ENCODE measurements around the gene RPS6KA4. TPM values are rescaled to one million over a fixed set of nuclear protein-coding genes. Genes with fewer than 3 reads are reported as not detected.

Gene RPS6KA4
- polyA plus RNA-seq, 1 donor (not counting 4 experiments of a cell fraction or from before 2014, with no cell fraction given), result 52.4 TPM

DNA sequence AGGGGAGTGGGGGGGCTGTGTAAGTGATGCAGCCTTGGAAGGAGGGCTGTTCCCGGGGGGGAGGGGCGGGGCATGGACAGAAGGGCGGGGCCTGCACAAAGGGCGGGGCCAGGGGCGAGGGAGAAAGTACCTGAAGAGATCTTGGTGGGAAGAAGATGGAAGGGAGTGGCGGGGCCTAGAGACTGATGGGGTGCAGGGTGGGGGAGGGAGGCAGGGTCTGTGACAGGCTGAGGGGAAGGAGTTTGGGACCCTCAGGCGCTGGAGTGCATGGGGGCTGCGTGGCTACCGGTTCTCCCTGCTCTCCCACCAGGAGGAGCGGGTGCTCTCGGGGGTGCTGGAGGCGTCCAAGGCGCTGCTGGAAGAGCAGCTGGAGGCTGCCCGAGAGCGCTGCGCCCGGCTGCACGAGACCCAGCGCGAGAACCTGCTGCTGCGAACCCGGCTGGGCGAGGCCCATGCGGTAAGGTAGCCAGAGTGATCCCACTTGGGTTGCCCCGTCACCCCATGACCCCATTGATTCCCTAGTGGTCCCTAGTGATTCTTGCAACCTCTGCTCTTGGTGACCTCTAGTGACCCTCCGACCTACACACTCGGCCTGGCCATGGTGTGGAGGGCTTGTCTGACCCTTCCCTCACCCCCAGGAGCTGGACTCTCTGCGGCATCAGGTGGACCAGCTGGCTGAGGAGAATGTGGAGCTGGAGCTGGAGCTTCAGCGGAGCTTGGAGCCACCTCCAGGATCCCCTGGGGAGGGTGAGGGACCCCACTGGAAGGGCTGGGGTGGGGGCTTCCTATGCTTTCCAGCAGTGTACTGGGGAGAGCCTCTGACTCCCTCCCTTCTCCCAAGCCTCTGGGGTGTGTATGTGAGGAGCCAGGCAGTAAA is 15.9 kb upstream of the RPS6KA4 start:
- Histone ChIP-seq H3K79me2 (ENCODE audit: control insufficient read depth, insufficient read depth, low read length) (no peaks in the 10 kb centered on the region), H3K4me3 (ENCODE audit: control insufficient read depth in 2 of 3, extremely low read depth in 1 of 3, insufficient read depth in 2 of 3, low read depth in 1 of 3, low read length in 3 of 3) (peak overlapping the region in 1 of 3 experiments; percentile 34)
- FAIRE-seq, result no peak

DNA sequence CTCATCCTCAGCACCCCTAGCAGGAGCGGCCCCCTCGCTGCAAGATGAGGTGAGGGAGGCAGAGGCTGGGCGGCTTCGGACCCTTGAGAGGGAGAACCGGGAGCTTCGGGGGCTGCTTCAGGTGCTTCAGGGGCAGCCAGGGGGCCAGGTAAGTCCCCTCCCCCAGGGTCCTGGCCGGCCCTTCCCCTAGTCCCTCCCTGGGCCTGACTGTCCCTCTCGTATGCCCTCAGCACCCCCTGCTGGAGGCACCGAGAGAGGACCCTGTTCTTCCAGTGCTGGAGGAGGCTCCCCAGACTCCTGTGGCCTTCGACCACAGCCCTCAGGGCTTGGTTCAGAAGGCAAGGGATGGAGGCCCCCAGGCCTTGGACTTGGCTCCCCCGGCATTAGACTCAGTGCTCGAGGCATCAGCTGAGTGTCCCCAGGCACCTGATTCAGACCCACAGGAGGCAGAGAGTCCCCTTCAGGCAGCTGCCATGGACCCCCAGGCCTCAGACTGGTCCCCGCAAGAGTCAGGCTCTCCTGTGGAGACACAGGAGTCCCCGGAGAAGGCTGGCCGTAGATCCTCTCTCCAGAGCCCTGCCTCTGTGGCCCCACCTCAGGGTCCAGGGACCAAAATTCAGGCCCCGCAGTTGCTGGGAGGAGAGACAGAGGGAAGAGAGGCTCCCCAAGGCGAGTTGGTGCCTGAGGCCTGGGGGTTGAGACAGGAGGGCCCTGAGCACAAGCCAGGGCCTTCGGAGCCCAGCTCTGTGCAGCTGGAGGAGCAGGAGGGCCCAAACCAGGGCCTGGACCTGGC is 15.0 kb upstream of the RPS6KA4 start:
- FAIRE-seq (no peak), DNase-seq (ENCODE audit: low read depth, low spot score) (no peak)
- Histone ChIP-seq H3K9me3 (ENCODE audit: control insufficient read depth, low read depth, low read length) (no peaks in the 10 kb centered on the region), H3K9me1 (ENCODE audit: control insufficient read depth, extremely low read depth, insufficient read depth, low read length) (no peaks in the 10 kb centered on the region), H3K27ac (ENCODE audit: control insufficient read depth, insufficient read depth, low read length) (no peak overlapping the region), H3K4me2 (ENCODE audit: control insufficient read depth, extremely low read depth, insufficient read depth, low read depth, low read length) (no peak overlapping the region), H3K79me2 (ENCODE audit: control insufficient read depth, insufficient read depth, low read length) (no peaks in the 10 kb centered on the region), H3K36me3 (ENCODE audit: control insufficient read depth in 2 of 2, extremely low read depth in 1 of 2, insufficient read depth in 2 of 2, low read length in 2 of 2) (no peaks in the 10 kb centered on the region), H3K4me1 (ENCODE audit: control insufficient read depth, extremely low read depth, insufficient read depth, low read length) (peaks cover 30% of the 10 kb centered on the region), H3K9ac (ENCODE audit: control insufficient read depth, extremely low read depth, insufficient read depth, low read length) (no peak overlapping the region), H2AFZ (ENCODE audit: control insufficient read depth, low read length) (no peak overlapping the region), H4K20me1 (ENCODE audit: control insufficient read depth, extremely low read depth, insufficient read depth, low read length) (no peaks in the 10 kb centered on the region), H3K27me3 (ENCODE audit: control insufficient read depth, extremely low read depth, insufficient read depth, low read length) (no peaks in the 10 kb centered on the region), H3K4me3 (ENCODE audit: control insufficient read depth in 2 of 3, extremely low read depth in 1 of 3, insufficient read depth in 2 of 3, low read depth in 1 of 3, low read length in 3 of 3) (no peak overlapping the region)
- dilution Hi-C loops (cut with MboI; ENCODE audit: extremely low pct_ligation_motif_present, low sequenced_read_pairs), result no loop called here
- TF ChIP-seq CTCF (optimal IDR thresholded peaks at IDR 0.05 in 1 of 3, IDR thresholded peaks at IDR 0.05 in 1 of 3, conservative IDR thresholded peaks at IDR 0.05 in 1 of 3; ENCODE audit: extremely low read depth in 1 of 3, insufficient read depth in 2 of 3, low read length in 3 of 3) (peak; percentile 35 to 74 (median 63)), EZH2 (IDR thresholded peaks at IDR 0.05; ENCODE audit: low read length) (no peak)

More for the DNA sequence above, 15.9 kb upstream of the RPS6KA4 start:
- dilution Hi-C loops (cut with MboI; ENCODE audit: extremely low pct_ligation_motif_present, low sequenced_read_pairs), result no loop called here
- Histone ChIP-seq H4K20me1 (ENCODE audit: control insufficient read depth, extremely low read depth, insufficient read depth, low read length) (no peaks in the 10 kb centered on the region), H3K9ac (ENCODE audit: control insufficient read depth, extremely low read depth, insufficient read depth, low read length) (no peak overlapping the region), H2AFZ (ENCODE audit: control insufficient read depth, low read length) (peak overlapping the region; percentile 26), H3K4me2 (ENCODE audit: control insufficient read depth, extremely low read depth, insufficient read depth, low read depth, low read length) (peak overlapping the region; percentile 39), H3K27me3 (ENCODE audit: control insufficient read depth, extremely low read depth, insufficient read depth, low read length) (no peaks in the 10 kb centered on the region), H3K36me3 (ENCODE audit: control insufficient read depth in 2 of 2, extremely low read depth in 1 of 2, insufficient read depth in 2 of 2, low read length in 2 of 2) (no peaks in the 10 kb centered on the region), H3K9me3 (ENCODE audit: control insufficient read depth, low read depth, low read length) (no peaks in the 10 kb centered on the region), H3K27ac (ENCODE audit: control insufficient read depth, insufficient read depth, low read length) (no peak overlapping the region), H3K4me1 (ENCODE audit: control insufficient read depth, extremely low read depth, insufficient read depth, low read length) (peaks cover 23% of the 10 kb centered on the region), H3K9me1 (ENCODE audit: control insufficient read depth, extremely low read depth, insufficient read depth, low read length) (no peaks in the 10 kb centered on the region)
- TF ChIP-seq CTCF (optimal IDR thresholded peaks at IDR 0.05 in 1 of 3, IDR thresholded peaks at IDR 0.05 in 1 of 3, conservative IDR thresholded peaks at IDR 0.05 in 1 of 3; ENCODE audit: extremely low read depth in 1 of 3, insufficient read depth in 2 of 3, low read length in 3 of 3) (no peak), EZH2 (IDR thresholded peaks at IDR 0.05; ENCODE audit: low read length) (no peak)
- DNase-seq (ENCODE audit: low read depth, low spot score), result no peak
